KMS-11 (cell line): ENCODE results near the gene LMNA.

Experiments
- H2AFZ ChIP-seq: fragments of 200-600 bp; sonication (generic); 2 replicates; pipeline ENCODE4 v1.6.1; 2016; ENCODE audit warnings: antibody characterized with exemption, mixed run types, low read depth
- H3K27ac ChIP-seq: fragments of 200-600 bp; sonication (generic); 2 replicates; pipeline ENCODE4 v1.6.1; 2016; ENCODE audit warnings: mild to moderate bottlenecking, mixed run types
- H3K27me3 ChIP-seq: fragments of 200-600 bp; sonication (generic); 2 replicates; pipeline ENCODE4 v1.6.1; 2017; ENCODE audit warnings: mild to moderate bottlenecking, low read depth, mixed run types, moderate library complexity; ENCODE audit not compliant: insufficient read depth
- H3K36me3 ChIP-seq: fragments of 200-600 bp; sonication (generic); 2 replicates; pipeline ENCODE4 v1.6.1; 2017; ENCODE audit warnings: mild to moderate bottlenecking, mixed run types; ENCODE audit not compliant: insufficient read depth
- H3K4me1 ChIP-seq: fragments of 200-600 bp; sonication (generic); 2 replicates; pipeline ENCODE4 v1.6.1; 2016; ENCODE audit warnings: mild to moderate bottlenecking, low read depth, mixed run types; ENCODE audit not compliant: poor library complexity, severe bottlenecking
- H3K4me2 ChIP-seq: fragments of 200-600 bp; sonication (generic); 2 replicates; pipeline ENCODE4 v1.7.0; 2016; ENCODE audit warnings: mild to moderate bottlenecking, mixed run types
- H3K4me3 ChIP-seq: fragments of 200-600 bp; sonication (generic); IDR thresholded peaks from 2 replicates; pipeline ENCODE4 v1.6.1; 2017; ENCODE audit warnings: low read depth, low read length, mixed read lengths; ENCODE audit not compliant: insufficient read depth
- H3K79me2 ChIP-seq: fragments of 200-600 bp; sonication (generic); 2 replicates; pipeline ENCODE4 v1.6.1; 2016; ENCODE audit warnings: low read depth, mixed run types; ENCODE audit not compliant: insufficient read depth
- H3K9ac ChIP-seq: fragments of 200-600 bp; sonication (generic); 2 replicates; pipeline ENCODE4 v1.6.1; 2016; ENCODE audit warnings: mild to moderate bottlenecking, mixed run types
- H4K20me1 ChIP-seq: fragments of 200-600 bp; sonication (generic); 2 replicates; pipeline ENCODE4 v1.6.1; 2016; ENCODE audit warnings: mild to moderate bottlenecking, mixed run types; ENCODE audit not compliant: insufficient read depth
- TF ChIP-seq, protein P1 (sequence below): fragments of 200-600 bp; sonication (generic); conservative IDR thresholded peaks from 2 replicates; pipeline ENCODE4 v1.6.1; 2017; ENCODE audit warnings: low read depth, mild to moderate bottlenecking, antibody characterized with exemption, low read length, moderate library complexity, mixed read lengths

The LMNA gene

GRCh38 chr1:156108057-156108456 is 6.5 kb upstream of the LMNA start:
- no peak overlapping the region; the same call in 1 of the 2 replicates for H3K27ac ChIP-seq

GRCh38 chr1:156108664-156109241 is 5.8 kb upstream of the LMNA start:
- Histone ChIP-seq H3K9ac (no peak overlapping the region), H3K27me3 (no peaks in the 10 kb centered on the region), H2AFZ (no peak overlapping the region), H3K4me3 (no peak overlapping the region), H3K27ac (no peak overlapping the region; the same call in 1 of the 2 replicates), H3K79me2 (no peaks in the 10 kb centered on the region), H3K4me2 (no peak overlapping the region), H3K36me3 (no peaks in the 10 kb centered on the region), H4K20me1 (no peaks in the 10 kb centered on the region), H3K4me1 (peaks cover 54% of the 10 kb centered on the region)
- TF ChIP-seq, protein P1, sequence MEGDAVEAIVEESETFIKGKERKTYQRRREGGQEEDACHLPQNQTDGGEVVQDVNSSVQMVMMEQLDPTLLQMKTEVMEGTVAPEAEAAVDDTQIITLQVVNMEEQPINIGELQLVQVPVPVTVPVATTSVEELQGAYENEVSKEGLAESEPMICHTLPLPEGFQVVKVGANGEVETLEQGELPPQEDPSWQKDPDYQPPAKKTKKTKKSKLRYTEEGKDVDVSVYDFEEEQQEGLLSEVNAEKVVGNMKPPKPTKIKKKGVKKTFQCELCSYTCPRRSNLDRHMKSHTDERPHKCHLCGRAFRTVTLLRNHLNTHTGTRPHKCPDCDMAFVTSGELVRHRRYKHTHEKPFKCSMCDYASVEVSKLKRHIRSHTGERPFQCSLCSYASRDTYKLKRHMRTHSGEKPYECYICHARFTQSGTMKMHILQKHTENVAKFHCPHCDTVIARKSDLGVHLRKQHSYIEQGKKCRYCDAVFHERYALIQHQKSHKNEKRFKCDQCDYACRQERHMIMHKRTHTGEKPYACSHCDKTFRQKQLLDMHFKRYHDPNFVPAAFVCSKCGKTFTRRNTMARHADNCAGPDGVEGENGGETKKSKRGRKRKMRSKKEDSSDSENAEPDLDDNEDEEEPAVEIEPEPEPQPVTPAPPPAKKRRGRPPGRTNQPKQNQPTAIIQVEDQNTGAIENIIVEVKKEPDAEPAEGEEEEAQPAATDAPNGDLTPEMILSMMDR = no peak

More at GRCh38 chr1:156108057-156108456, 6.5 kb upstream of the LMNA start:
- H3K79me2 ChIP-seq = no peaks in the 10 kb centered on the region
- H3K4me3 ChIP-seq = no peak overlapping the region
- H3K4me1 ChIP-seq = peaks cover 53% of the 10 kb centered on the region
- no peaks in the 10 kb centered on the region for H3K36me3 ChIP-seq
- no peaks in the 10 kb centered on the region for H4K20me1 ChIP-seq
- H3K27me3 ChIP-seq = no peaks in the 10 kb centered on the region
- H3K4me2 ChIP-seq = no peak overlapping the region
- TF ChIP-seq, protein P1 = no peak
- no peak overlapping the region for H3K9ac ChIP-seq
- no peak overlapping the region for H2AFZ ChIP-seq

GRCh38 chr1:156110252-156110651 is 4.3 kb upstream of the LMNA start:
- H3K27me3 ChIP-seq = no peaks in the 10 kb centered on the region
- H3K36me3 ChIP-seq = no peaks in the 10 kb centered on the region
- no peak overlapping the region for H3K4me2 ChIP-seq
- H3K4me1 ChIP-seq = peaks cover 46% of the 10 kb centered on the region
- H2AFZ ChIP-seq = no peak overlapping the region
- no peak overlapping the region for H3K4me3 ChIP-seq
- peaks cover 7% of the 10 kb centered on the region for H3K79me2 ChIP-seq
- H4K20me1 ChIP-seq = no peaks in the 10 kb centered on the region
- TF ChIP-seq, protein P1 = no peak
- H3K27ac ChIP-seq = no peak overlapping the region
- no peak overlapping the region for H3K9ac ChIP-seq

- H3K4me1 ChIP-seq = peaks cover 38% of the 10 kb centered on the region
- no peaks in the 10 kb centered on the region for H3K36me3 ChIP-seq
- H3K27ac ChIP-seq = no peak overlapping the region
- no peak overlapping the region for H3K9ac ChIP-seq
- peaks cover 19% of the 10 kb centered on the region for H3K79me2 ChIP-seq
- no peak overlapping the region for H3K4me3 ChIP-seq
- TF ChIP-seq, protein P1 = no peak
- H2AFZ ChIP-seq = no peak overlapping the region
- no peak overlapping the region for H3K4me2 ChIP-seq
- H4K20me1 ChIP-seq = no peaks in the 10 kb centered on the region
- no peaks in the 10 kb centered on the region for H3K27me3 ChIP-seq
These were observed 3.1 kb upstream of the LMNA start for GRCh38 chr1:156111355-156111962.
